ENCODE data around the gene SLC6A12.

The SLC6A12 gene

GRCh38 chr12:177336-177979 lies 36.5 kb downstream of the SLC6A12 start:
- peaks cover 9% of the 10 kb centered on the region for H3K4me1 ChIP-seq (ENCODE audit: low read depth, poor library complexity, severe bottlenecking)
- no peak overlapping the region for H3K4me3 ChIP-seq (IDR thresholded peaks at IDR 0.05; ENCODE audit: insufficient read depth, low read depth, low read length)
- H4K20me1 ChIP-seq (ENCODE audit: insufficient read depth): no peaks in the 10 kb centered on the region
- TF ChIP-seq CTCF (conservative IDR thresholded peaks at IDR 0.05; ENCODE audit: low read depth, low read length): no peak
- no peak overlapping the region for H3K27ac ChIP-seq
- H3K27me3 ChIP-seq (ENCODE audit: insufficient read depth, low read depth): no peaks in the 10 kb centered on the region
- no peaks in the 10 kb centered on the region for H3K79me2 ChIP-seq (ENCODE audit: insufficient read depth, low read depth)
- H3K9ac ChIP-seq: no peak overlapping the region
- no peak overlapping the region for H2AFZ ChIP-seq (ENCODE audit: low read depth)
- no peak overlapping the region for H3K4me2 ChIP-seq
- H3K36me3 ChIP-seq (ENCODE audit: insufficient read depth): no peaks in the 10 kb centered on the region

- Histone ChIP-seq H3K4me1 (ENCODE audit: low read depth, poor library complexity, severe bottlenecking) (peaks cover 9% of the 10 kb centered on the region), H3K27me3 (ENCODE audit: insufficient read depth, low read depth) (no peaks in the 10 kb centered on the region)
These were observed 37.4 kb downstream of the SLC6A12 start for GRCh38 chr12:176321-177181.

GRCh38 chr12:175759-176158 lies 38.2 kb downstream of the SLC6A12 start:
- H2AFZ ChIP-seq (ENCODE audit: low read depth): no peak overlapping the region
- H3K79me2 ChIP-seq (ENCODE audit: insufficient read depth, low read depth): no peaks in the 10 kb centered on the region
- TF ChIP-seq CTCF (conservative IDR thresholded peaks at IDR 0.05; ENCODE audit: low read depth, low read length): no peak
- no peaks in the 10 kb centered on the region for H3K27me3 ChIP-seq (ENCODE audit: insufficient read depth, low read depth)
- no peaks in the 10 kb centered on the region for H3K36me3 ChIP-seq (ENCODE audit: insufficient read depth)
- no peak overlapping the region for H3K4me3 ChIP-seq (IDR thresholded peaks at IDR 0.05; ENCODE audit: insufficient read depth, low read depth, low read length)
- H3K4me2 ChIP-seq: no peak overlapping the region; the same call in 1 of the 2 replicates
- H3K4me1 ChIP-seq (ENCODE audit: low read depth, poor library complexity, severe bottlenecking): peaks cover 9% of the 10 kb centered on the region
- H3K27ac ChIP-seq: no peak overlapping the region
- H3K9ac ChIP-seq: no peak overlapping the region
- no peaks in the 10 kb centered on the region for H4K20me1 ChIP-seq (ENCODE audit: insufficient read depth)

More at GRCh38 chr12:176321-177181, 37.4 kb downstream of the SLC6A12 start:
- Histone ChIP-seq H3K36me3 (ENCODE audit: insufficient read depth) (no peaks in the 10 kb centered on the region), H3K9ac (peak overlapping the region; percentile 7; the same call in 1 of the 2 replicates), H3K79me2 (ENCODE audit: insufficient read depth, low read depth) (no peaks in the 10 kb centered on the region), H3K4me2 (peak overlapping the region; percentile 38; the same call in 1 of the 2 replicates), H2AFZ (ENCODE audit: low read depth) (peak overlapping the region; percentile 23; the same call in 1 of the 2 replicates), H4K20me1 (ENCODE audit: insufficient read depth) (no peaks in the 10 kb centered on the region), H3K27ac (peak overlapping the region; percentile 21; the same call in 1 of the 2 replicates), H3K4me3 (IDR thresholded peaks at IDR 0.05; ENCODE audit: insufficient read depth, low read depth, low read length) (no peak overlapping the region)
- TF ChIP-seq CTCF (conservative IDR thresholded peaks at IDR 0.05; ENCODE audit: low read depth, low read length): no peak

- H4K20me1 ChIP-seq (ENCODE audit: insufficient read depth): no peaks in the 10 kb centered on the region
- H3K36me3 ChIP-seq (ENCODE audit: insufficient read depth): no peaks in the 10 kb centered on the region
- H3K9ac ChIP-seq: no peak overlapping the region
- H3K4me1 ChIP-seq (ENCODE audit: low read depth, poor library complexity, severe bottlenecking): peaks cover 9% of the 10 kb centered on the region
- no peak overlapping the region for H3K27ac ChIP-seq
- H3K4me3 ChIP-seq (IDR thresholded peaks at IDR 0.05; ENCODE audit: insufficient read depth, low read depth, low read length): no peak overlapping the region
- TF ChIP-seq CTCF (conservative IDR thresholded peaks at IDR 0.05; ENCODE audit: low read depth, low read length): no peak
- H3K79me2 ChIP-seq (ENCODE audit: insufficient read depth, low read depth): no peaks in the 10 kb centered on the region
- H3K27me3 ChIP-seq (ENCODE audit: insufficient read depth, low read depth): no peaks in the 10 kb centered on the region
- H3K4me2 ChIP-seq: no peak overlapping the region
- no peak overlapping the region for H2AFZ ChIP-seq (ENCODE audit: low read depth)
These were observed 38.7 kb downstream of the SLC6A12 start for GRCh38 chr12:175250-175649.

Data from KMS-11 (cell line).